AG20443 (cell line): Measurements from ENCODE around the gene HOXD12.

Source experiments
- DNase-seq: peaks from one replicate; pipeline ENCODE4 v3.0.0; 2012; ENCODE audit warnings: low spot score, mixed read lengths

HOXD12 gene

DNA sequence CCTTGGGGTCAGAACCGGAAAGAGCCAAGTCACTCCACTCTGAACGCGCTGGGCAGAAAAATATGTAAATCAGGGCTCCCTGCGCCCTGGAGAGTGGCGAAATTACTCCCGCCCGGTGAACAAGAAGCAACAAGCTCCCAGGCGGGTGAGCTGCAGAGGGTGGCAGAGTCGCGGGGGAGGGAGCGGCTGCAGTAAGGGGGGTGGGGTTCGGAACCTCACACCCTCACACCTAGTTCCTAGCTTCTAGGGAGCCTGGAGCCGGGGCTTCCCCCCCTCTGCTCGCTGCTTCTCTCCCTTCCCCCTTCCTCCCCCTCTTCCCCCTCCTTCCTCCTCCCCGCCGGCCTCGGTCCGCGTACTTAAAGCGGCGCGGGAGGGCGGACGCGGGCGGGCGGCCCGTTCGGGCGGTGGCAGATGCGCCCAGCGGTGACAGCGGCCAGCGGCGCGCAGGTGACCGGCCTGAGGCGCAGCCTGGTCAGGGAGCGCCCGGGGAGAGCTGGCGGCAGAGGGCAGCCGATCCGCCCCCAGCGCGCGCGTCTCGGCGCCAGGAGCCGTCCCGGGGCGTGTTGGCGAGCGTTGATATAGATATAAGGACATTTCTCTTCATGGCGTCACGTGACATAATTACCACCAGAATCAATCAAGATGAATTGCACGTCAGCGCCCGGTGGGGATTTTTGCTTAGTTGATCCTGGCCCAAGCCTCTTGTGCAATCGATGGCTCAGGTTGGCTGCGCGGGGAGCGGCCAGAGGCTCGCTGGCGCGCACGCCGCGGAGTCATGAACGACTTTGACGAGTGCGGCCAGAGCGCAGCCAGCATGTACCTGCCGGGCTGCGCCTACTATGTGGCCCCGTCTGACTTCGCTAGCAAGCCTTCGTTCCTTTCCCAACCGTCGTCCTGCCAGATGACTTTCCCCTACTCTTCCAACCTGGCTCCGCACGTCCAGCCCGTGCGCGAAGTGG, 7.3 kb downstream of the HOXD12 start, which contains the start of gene HOXD11:
Gene HOXD11, plus strand, starts transcription at position 700 of the 959 bp plus-strand sequence. Its CDS starts 76 bp downstream, at position 776.
- DNase-seq, result peak; percentile 61

GRCh38 chr2:176107731-176108181, 8.2 kb downstream of the HOXD12 start:
- no peak for DNase-seq

DNA sequence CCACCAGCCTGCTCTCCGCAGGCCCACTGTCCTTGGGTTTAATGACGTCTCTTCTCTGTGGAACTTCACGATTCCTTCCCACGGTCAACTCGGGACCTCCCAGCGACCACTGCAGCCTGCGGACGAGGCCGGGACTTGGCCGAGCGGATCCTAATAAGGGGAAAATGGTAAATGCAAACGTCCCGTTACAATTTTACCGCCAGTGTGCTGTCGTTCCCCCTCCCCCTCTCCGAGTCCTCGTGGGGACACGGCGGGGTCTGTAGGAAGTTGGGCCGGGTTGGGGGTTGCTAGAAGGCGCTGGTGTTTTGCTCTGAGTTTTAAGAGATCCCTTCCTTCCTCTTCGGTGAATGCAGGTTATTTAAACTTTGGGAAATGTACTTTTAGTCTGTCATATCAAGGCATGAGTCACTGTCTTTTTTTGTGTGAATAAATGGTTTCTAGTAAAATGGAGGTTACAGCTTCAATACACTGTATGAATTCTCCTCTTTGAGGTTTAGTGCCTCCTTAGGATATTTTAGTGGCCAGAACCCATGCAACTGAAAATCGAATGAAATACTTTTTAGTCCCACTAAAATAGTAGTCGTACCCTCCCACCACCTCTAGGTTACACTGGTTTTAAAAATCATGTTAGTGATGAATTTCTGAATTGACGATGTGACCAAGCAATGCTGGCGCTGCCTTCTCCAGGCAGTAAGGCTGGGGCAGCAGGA, 9.8 kb downstream of the HOXD12 start:
- no peak for DNase-seq

GRCh38 chr2:176109946-176110345, 10.4 kb downstream of the HOXD12 start:
- DNase-seq, result no peak

DNA sequence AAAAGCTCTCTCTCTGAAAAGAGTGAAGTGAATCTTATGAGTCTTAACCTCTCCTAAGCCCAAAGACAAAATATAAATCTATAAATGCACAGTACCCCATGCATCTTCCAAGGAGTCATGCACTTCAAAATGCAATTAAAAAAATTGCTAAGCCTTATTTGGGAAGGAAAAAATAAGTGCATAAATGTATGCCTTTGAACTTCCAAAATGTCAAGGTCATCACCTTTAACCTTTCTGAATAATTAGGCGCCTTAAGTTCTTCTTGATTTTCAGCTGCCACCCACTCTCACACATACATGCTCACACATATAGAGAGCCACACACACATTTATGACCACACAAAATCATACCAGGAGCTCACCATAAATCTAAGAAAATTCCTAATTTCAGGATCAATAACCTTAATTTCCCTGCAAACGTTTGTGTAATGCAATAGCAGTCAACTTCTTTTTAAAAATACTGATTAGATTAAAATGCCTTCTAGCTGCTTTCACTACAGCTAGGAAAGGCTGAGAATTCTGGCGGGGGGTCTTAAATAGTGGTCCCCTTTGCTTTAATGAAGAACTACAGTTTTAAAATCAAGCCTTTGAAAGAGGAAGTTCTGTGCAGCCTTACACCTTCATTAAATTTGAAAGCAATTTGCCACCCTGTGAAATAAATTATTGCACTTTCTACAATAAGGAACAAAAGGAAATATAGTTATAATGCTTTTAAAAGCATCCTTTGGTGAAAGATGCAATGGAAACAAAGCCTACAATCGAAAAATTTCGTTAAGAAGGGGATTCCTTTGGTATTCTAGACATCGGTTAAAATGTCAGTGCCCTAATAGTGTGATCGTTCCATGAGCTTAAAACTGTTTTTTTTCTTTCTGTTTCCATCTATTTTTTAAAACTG, 11.1 kb downstream of the HOXD12 start:
- DNase-seq, result no peak

DNA sequence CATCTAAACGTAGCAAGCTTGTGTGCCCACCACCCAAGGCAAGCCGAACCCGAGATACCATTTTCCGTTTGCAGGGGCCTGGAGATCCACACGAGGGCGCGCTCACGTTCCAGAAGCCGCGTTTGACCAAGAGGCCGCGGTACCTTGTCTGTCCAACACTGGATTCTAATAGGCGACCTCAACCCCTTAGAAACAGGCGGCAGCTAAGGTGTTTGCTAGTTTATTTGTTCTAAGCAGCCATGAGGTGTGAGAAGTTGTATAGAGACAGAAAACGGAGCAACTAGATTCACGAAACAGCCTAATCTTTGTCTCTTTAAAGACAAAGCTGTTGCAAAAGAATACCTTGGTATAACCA, 11.7 kb downstream of the HOXD12 start:
- peak; percentile 45 for DNase-seq

GRCh38 chr2:176111846-176112374, 12.3 kb downstream of the HOXD12 start:
- DNase-seq, result no peak

DNA sequence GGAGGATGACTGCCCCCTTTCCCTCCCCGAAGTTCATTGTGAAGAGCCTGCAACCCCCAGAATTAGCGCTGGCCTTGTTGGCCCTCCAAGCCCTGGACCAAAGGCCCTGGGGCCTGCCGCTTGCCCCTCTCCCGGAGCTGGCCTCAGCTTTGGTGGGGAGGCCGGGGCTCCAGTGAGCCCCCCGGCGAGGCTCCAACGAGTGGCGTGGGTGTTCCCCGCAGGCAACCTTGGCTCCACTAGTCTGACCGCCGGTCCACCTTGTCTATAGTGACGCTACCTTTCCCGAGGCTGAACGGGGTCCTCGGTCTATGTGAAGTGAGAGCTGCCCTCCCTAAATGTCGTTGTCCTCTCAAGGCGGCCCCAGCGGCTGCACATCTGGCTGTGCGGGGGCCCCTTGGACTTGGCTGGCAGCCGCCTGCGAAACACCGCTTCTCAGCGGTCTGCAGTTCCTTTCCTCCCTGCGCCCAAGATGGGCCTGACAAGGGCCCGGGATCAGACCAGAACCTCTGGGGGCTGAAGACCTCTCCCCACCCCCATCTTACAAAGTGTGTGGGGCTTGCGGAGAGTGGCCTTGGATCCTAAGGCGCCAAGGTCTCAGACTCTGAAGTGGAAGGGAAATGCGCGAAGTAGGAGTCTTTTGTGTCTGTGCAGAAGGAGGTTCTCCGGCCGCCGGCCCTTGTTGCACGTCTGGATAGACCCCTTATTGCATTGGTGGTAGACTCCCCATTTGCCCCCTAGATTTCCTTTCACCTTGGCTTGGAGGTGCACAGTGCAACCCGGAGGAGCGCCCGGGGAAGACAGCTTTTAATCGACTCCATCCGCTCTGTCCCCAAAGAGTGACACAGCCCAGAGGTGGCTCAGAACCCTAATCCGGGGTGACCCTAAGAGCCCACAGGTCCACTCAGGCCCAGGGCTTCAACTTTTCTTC, 13.0 kb downstream of the HOXD12 start:
- DNase-seq, result no peak

DNA sequence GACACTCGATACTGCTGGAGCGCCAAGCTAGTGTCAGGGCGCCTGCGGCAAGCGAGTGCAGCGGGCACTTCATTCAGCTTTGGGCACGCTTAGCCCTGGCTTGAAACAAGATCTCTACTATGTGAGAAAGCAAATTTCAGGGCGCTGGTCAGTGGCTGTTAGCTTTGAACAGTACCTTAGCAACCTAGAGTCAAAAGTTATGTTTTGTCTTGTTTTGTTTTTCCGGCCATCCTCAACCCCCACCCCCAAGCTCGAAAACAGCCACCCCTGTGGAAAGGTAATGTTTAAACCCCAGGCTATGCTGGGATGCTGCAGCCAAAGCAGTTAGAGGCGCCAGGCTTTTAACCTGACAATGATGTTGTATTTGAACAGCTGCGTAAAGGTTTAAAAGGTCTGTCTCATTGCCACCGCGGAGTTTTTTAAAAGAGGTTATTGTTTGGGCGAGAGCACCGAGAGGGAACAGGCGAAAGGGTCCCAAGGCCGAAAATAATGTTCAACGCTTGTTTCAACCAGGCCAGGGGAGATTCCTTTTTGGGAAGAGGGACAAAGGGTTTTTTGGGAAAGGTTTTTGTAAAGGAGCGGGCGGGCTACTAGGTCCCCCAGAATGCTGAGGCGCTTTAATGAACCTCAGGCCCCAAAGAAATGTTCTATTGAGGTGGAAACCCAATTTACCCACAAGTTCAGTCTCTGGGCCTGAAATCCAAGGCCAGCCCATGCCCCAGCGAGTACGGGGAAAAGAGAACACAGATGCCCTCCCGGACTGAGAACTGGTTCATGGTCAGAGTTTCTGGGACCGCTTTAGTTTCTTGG, 14.7 kb downstream of the HOXD12 start:
- DNase-seq, result no peak

DNA sequence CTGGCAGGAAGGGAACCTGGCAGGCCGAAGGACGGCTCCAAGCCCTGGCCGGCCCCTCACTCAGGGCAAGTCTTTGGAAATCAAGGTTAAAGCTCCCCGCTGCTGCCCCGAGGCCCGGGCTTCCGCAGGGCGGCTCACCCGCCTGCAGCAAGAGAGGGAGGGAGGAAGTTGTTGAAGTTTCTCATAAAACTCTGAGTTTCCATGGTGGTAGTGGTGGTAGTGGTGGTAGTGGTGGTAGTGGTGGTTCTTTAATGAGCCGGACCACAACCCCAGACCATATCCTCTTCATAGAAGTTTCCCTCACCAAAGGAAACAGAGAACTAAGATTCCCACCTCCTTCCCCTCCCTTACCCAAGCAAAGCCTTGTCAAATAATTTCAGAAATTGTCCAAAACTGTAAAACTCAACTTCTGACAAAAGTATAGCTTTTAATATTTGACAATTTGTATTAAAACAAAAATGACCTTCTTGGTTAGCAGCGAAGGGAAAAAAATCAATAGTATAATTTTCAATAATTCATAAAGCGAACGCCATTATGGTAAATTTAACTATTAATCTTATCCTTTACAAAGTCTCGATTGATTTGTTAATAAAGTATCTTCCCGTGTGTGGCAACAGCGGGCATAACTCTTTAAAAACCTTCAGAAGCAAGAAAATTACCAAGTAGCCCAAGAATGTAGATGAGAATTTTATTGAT, 15.5 kb downstream of the HOXD12 start:
- no peak for DNase-seq

DNA sequence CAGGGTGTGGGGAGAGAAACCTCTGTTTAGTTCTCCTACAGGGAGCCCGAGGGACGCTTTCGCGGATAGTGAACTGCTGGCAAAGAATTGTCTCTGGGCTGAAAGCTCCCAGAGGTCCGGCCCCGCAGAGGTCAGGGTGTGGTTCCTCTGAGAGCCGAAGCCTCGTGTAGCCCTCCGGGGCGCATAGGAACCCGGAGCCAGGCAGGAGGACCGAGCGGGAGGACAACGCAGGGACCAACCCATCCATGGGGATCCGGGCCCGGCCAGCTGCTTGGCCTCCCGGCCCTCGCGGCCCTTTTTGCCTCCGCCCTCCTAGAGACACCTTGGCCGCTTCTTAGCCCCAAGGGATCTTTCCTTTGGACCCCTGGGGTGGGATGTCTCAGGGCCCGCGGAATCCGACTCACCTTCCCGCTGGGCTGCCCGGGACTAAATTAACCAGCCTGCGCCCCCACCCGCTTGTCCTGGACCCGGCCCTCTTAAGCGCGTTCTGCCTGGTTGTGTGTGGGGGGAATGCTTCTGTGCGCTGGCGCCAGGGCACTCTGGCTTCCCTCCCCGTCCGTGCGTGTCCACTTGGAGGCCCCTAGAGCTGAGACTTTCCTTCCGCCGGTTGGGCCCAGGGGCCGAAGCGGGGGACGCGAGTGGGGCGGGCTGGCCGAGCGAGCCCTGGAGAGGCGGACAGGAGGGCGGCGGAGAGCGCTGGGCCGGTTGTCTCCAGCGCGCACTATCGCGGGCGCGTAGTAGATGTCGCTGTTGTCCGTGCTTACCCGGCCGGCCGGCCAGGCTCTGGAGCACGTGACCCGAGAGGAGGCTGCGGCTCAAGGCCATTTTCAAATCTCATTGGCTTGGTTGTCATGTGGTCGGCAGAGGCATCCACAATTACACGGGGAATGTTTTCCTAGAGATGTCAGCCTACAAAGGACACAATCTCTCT, 16.6 kb downstream of the HOXD12 start, which contains the start of gene HOXD10:
Gene HOXD10, plus strand, starts transcription at position 896 of the 931 bp plus-strand sequence. CDS start 56 bp downstream, outside the sequence.
- DNase-seq, result peak; percentile 86

DNA sequence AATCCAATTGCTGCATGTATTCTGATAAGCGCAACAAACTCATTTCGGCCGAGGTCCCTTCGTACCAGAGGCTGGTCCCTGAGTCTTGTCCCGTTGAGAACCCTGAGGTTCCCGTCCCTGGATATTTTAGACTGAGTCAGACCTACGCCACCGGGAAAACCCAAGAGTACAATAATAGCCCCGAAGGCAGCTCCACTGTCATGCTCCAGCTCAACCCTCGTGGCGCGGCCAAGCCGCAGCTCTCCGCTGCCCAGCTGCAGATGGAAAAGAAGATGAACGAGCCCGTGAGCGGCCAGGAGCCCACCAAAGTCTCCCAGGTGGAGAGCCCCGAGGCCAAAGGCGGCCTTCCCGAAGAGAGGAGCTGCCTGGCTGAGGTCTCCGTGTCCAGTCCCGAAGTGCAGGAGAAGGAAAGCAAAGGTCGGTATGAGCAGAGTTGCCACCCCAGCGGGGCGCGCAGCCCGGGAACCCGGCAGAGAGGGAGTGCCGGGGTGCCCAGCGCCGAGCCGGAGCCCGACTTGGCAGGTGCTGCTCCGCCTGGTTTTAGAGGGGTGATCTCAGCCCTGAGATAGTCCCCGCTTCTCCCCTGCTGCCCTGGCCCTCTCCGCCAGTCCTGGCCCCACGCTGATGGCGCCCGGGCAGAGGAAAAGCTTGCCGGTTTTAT, 17.7 kb downstream of the HOXD12 start:
- DNase-seq, result no peak

- no peak for DNase-seq
Measured at GRCh38 chr2:176117823-176118371, 18.3 kb downstream of the HOXD12 start.

DNA sequence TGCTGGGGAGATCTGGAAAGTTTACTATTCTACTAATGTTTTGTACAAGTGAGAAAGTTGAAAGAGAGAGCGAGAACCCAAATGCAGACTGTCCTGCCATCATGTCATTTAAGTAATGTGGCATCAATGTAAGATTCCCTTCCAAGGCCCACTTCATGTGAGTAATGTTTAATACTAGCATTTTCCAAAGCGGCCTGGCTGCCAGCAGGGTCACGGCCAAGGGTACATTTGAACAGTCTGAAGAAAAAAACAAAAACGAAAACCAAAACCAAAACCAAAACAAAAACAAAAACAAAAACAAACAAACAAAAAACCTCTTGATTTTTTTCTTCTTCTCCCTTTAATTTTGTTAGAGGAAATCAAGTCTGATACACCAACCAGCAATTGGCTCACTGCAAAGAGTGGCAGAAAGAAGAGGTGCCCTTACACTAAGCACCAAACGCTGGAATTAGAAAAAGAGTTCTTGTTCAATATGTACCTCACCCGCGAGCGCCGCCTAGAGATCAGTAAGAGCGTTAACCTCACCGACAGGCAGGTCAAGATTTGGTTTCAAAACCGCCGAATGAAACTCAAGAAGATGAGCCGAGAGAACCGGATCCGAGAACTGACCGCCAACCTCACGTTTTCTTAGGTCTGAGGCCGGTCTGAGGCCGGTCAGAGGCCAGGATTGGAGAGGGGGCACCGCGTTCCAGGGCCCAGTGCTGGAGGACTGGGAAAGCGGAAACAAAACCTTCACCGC, 19.2 kb downstream of the HOXD12 start:
- peak; percentile 35 for DNase-seq

DNA sequence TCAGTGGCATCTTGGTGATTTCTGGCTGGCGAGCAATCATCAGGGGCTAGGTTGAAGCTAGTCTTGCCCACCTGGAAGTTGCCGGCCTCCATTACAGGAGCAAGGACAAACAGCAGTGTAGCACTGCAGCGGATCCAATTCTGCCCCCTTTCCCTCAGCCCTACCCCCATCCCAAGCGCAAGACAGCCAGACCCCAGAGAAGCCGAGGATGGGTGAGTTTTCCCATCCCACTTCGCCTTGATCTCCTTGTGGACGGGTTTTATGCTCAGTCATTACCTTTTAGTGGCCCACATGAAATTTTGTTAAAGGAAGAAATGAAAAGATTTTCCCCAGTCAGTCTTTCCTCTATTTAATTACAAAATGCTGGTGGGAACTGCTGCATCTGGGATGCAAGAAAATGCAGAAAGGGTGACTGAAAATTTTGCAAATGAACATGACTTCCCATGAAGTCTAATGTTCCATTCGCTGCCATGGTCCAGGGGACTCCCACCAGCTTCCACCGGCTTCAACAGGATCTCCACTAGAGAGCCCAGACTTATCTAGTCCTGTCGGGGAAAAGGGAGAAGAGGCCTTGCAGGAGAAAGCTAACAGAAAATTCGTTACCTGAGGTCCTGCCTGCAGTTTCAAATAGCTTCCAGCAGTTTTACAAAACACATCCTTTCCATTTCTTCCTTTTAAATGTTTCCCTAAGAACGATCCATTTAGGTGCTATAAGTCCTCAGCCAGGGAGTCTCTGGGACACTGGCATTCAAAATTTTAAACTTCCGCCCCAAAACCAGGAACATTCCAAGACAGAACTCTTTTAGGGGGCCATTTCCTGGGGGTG, 21.0 kb downstream of the HOXD12 start:
- DNase-seq, result no peak
